GM12878 (cell line): Measurements from ENCODE around the gene SUFU.
A peak's percentile ranks its signal among the peaks of the same experiment; 100 is the strongest.

Source experiments
- ESRRA ChIP-seq: IDR thresholded peaks from 2 replicates; pipeline ENCODE4 v1.6.1; 2012; ENCODE audit warnings: mild to moderate bottlenecking, low read length, improper control_type of control experiment
- FOS ChIP-seq: IDR thresholded peaks from 3 replicates; pipeline ENCODE4 v1.6.1; 2011; ENCODE audit warnings: borderline replicate concordance; ENCODE audit not compliant: insufficient read length; ENCODE audit errors: extremely low read depth
- HCFC1 ChIP-seq: fragments of 150-350 bp; IDR thresholded peaks from 2 replicates; pipeline ENCODE4 v1.6.1; 2014; ENCODE audit warnings: low read length
- KDM1A ChIP-seq: fragments of 200-600 bp; sonication (generic); IDR thresholded peaks from 2 replicates; pipeline ENCODE4 v1.6.1; 2016; ENCODE audit warnings: borderline replicate concordance
- NR2F1 ChIP-seq: fragments of 450-650 bp; conservative IDR thresholded peaks from 2 replicates; pipeline ENCODE4 v1.6.1; 2017; ENCODE audit warnings: mild to moderate bottlenecking
- POLR2A ChIP-seq: IDR thresholded peaks from 2 replicates; pipeline ENCODE4 v1.6.1; 2011; ENCODE audit warnings: low read depth, mild to moderate bottlenecking, low read length
- SPI1 ChIP-seq: IDR thresholded peaks from 2 replicates; pipeline ENCODE4 v1.6.1; 2011; ENCODE audit warnings: low read depth, mild to moderate bottlenecking, low read length, moderate library complexity, borderline replicate concordance; ENCODE audit not compliant: insufficient read depth
- TF ChIP-seq, protein P1 (sequence below): IDR thresholded peaks from 2 replicates; pipeline ENCODE4 v1.6.1; 2011; ENCODE audit warnings: borderline replicate concordance, low read depth, mild to moderate bottlenecking, moderate library complexity, low read length; ENCODE audit not compliant: insufficient read depth, poor library complexity, severe bottlenecking
- TF ChIP-seq, protein P2 (sequence below): fragments of 450-650 bp; IDR thresholded peaks from 2 replicates; pipeline ENCODE4 v1.6.1; 2017; ENCODE audit warnings: mild to moderate bottlenecking, low read depth, inconsistent platforms; ENCODE audit not compliant: poor library complexity, severe bottlenecking
- TF ChIP-seq, protein P3 (sequence below), 3 experiments: IDR thresholded peaks in 2 of 3; conservative IDR thresholded peaks in 1 of 3; 2 replicates each; pipeline ENCODE4 v1.5.1; 2011; ENCODE audit warnings: low read depth in 3 of 3, low read length in 3 of 3, mild to moderate bottlenecking in 3 of 3, control low read depth in 2 of 3, moderate library complexity in 2 of 3, inconsistent platforms in 1 of 3, mixed read lengths in 1 of 3; ENCODE audit not compliant: control insufficient read depth in 2 of 3, insufficient read depth in 1 of 3; ENCODE audit errors: extremely low read depth in 1 of 3
- TF ChIP-seq, protein P4 (sequence below): fragments of 450-650 bp; formaldehyde crosslinking; IDR thresholded peaks from 2 replicates; pipeline ENCODE4 v1.4.0; 2022; ENCODE audit warnings: mild to moderate bottlenecking, moderate library complexity

DNA sequence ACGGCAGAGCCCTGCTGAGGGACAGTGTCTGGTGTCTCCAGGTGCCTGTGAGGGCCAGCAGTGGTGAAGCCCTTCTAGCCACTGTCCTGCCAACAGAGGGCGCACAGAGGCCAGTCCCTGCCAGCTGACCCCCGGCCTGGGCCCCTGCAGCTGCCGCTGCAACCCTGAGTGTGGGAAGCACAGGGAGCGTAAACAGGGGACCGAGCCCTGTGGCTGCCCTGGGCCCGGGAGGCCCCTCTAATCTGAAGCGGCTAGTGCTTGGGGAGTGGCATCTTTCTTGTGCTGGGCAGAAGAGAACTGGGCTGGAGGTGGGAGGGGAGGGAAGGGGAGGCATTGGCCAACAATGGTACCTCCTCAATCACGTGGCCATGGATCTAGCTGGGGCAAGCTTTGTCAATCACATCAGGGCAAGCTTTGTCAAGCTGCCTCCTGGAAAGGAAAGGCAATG lies 175.1 kb downstream of the SUFU start:
- TF ChIP-seq, protein P1, sequence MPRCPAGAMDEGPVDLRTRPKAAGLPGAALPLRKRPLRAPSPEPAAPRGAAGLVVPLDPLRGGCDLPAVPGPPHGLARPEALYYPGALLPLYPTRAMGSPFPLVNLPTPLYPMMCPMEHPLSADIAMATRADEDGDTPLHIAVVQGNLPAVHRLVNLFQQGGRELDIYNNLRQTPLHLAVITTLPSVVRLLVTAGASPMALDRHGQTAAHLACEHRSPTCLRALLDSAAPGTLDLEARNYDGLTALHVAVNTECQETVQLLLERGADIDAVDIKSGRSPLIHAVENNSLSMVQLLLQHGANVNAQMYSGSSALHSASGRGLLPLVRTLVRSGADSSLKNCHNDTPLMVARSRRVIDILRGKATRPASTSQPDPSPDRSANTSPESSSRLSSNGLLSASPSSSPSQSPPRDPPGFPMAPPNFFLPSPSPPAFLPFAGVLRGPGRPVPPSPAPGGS = no peak
- TF ChIP-seq SPI1 (no peak), HCFC1 (no peak), NR2F1 (0 out of 2 replicates have a peak, but pooled peaks have one; percentile 32), POLR2A (no peak), KDM1A (no peak), ESRRA (no peak), FOS (no peak)
- TF ChIP-seq, protein P2, sequence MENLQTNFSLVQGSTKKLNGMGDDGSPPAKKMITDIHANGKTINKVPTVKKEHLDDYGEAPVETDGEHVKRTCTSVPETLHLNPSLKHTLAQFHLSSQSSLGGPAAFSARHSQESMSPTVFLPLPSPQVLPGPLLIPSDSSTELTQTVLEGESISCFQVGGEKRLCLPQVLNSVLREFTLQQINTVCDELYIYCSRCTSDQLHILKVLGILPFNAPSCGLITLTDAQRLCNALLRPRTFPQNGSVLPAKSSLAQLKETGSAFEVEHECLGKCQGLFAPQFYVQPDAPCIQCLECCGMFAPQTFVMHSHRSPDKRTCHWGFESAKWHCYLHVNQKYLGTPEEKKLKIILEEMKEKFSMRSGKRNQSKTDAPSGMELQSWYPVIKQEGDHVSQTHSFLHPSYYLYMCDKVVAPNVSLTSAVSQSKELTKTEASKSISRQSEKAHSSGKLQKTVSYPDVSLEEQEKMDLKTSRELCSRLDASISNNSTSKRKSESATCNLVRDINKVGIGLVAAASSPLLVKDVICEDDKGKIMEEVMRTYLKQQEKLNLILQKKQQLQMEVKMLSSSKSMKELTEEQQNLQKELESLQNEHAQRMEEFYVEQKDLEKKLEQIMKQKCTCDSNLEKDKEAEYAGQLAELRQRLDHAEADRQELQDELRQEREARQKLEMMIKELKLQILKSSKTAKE = no peak
- TF ChIP-seq, protein P3, sequence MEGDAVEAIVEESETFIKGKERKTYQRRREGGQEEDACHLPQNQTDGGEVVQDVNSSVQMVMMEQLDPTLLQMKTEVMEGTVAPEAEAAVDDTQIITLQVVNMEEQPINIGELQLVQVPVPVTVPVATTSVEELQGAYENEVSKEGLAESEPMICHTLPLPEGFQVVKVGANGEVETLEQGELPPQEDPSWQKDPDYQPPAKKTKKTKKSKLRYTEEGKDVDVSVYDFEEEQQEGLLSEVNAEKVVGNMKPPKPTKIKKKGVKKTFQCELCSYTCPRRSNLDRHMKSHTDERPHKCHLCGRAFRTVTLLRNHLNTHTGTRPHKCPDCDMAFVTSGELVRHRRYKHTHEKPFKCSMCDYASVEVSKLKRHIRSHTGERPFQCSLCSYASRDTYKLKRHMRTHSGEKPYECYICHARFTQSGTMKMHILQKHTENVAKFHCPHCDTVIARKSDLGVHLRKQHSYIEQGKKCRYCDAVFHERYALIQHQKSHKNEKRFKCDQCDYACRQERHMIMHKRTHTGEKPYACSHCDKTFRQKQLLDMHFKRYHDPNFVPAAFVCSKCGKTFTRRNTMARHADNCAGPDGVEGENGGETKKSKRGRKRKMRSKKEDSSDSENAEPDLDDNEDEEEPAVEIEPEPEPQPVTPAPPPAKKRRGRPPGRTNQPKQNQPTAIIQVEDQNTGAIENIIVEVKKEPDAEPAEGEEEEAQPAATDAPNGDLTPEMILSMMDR (IDR thresholded peaks at IDR 0.05 in 2 of 3, conservative IDR thresholded peaks at IDR 0.05 in 1 of 3; ENCODE audit: control insufficient read depth in 2 of 3, extremely low read depth in 1 of 3, insufficient read depth in 1 of 3, low read depth in 3 of 3, low read length in 3 of 3) = peak; percentile 50 to 85 (median 74)
- TF ChIP-seq, protein P4, sequence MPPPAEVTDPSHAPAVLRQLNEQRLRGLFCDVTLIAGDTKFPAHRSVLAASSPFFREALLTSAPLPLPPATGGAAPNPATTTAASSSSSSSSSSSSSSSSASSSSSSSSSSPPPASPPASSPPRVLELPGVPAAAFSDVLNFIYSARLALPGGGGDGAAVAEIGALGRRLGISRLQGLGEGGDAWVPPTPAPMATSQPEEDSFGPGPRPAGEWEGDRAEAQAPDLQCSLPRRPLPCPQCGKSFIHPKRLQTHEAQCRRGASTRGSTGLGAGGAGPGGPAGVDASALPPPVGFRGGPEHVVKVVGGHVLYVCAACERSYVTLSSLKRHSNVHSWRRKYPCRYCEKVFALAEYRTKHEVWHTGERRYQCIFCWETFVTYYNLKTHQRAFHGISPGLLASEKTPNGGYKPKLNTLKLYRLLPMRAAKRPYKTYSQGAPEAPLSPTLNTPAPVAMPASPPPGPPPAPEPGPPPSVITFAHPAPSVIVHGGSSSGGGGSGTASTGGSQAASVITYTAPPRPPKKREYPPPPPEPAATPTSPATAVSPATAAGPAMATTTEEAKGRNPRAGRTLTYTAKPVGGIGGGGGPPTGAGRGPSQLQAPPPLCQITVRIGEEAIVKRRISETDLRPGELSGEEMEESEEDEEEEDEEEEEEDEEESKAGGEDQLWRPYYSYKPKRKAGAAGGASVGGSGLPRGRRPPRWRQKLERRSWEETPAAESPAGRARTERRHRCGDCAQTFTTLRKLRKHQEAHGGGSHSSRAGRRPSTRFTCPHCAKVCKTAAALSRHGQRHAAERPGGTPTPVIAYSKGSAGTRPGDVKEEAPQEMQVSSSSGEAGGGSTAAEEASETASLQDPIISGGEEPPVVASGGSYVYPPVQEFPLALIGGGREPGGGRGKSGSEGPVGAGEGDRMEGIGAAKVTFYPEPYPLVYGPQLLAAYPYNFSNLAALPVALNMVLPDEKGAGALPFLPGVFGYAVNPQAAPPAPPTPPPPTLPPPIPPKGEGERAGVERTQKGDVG (CRISPR knock-in tag) = no peak
